GM21619 (cell line): ENCODE results near the gene HPS1.
"Not testable (repeated sequence)": the region's sequence is repeated elsewhere in the genome, so short reads cannot be mapped to it uniquely, and the experiment has no call there.

Source experiments
- ATAC-seq: cut with Tn5 transposase; IDR thresholded peaks from one replicate; pipeline ENCODE4 v1.9.1; 2021; ENCODE audit not compliant: unreplicated experiment

Gene HPS1

DNA sequence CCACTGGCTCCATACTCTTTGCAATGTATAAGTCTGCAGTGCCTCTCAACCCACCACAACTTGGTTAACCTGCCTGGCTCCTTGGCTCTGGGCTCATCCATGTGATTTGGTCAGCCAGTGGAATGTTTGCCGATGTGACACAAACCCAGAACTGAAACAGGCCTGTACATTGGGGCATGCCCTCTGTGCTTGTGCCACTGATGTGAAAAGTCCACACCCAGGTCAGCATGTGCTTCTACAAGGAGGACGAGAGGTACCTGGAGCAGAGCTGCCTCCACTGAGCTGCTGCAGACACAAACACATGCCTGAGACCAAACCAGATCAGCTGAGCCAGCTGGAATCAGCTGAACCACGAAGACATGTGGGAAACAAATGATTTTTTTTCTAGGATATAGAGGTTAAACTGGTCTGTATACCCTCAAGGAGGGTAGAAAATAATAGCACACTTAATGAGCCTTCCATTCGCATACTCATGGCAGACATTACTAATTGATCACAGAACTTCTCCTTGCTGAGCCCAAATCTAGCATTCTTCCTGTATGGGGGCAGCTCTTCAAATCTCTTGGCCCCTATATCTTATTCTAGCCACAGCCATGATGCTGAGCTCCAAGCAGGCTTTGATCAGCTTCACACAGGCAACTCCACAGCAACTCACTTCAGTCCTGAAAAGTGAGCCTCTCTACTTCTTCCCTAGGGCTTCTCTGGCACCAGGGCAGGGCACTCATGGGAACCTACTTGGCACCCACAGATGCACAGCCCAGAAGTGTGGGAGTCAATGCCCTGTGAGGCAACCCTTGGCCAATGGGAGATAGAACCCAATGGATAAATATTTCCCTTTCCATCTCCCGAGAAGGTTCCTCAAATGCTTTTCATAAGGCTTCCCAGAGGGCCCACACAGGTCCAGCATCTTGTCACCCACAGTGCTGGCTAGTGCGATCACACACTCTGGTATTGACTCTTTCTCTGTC lies 50.4 kb downstream of the HPS1 start:
- ATAC-seq = no peak

GRCh38 chr10:98394851-98395440 lies 51.8 kb downstream of the HPS1 start:
- ATAC-seq = no peak

GRCh38 chr10:98391578-98391991 lies 55.1 kb downstream of the HPS1 start:
- ATAC-seq = no peak

- peak; percentile 44 for ATAC-seq
Measured at GRCh38 chr10:98391065-98391464, 55.7 kb downstream of the HPS1 start.

DNA sequence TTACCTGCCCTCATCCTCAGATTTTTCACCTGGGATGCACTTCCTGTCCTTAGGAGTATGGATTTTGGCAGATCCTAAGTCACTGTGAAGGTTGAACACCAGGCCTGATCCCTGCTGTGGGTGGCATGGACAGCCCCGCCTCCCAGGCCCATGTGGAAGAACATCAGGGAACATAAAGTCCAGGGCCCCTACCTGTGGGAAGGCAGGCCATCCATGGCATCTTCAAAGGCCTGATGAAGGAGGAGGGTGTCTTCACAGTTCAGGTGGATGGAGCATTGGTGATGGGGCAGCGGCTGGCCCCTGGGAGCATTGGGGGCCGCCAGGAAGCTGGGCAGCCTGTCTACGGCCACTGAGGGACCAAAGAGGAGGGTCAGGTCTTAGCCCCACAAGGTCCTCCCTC lies 56.3 kb downstream of the HPS1 start:
- no peak for ATAC-seq

- no peak for ATAC-seq
Measured at GRCh38 chr10:98389398-98389797, 57.3 kb downstream of the HPS1 start.

- no peak for ATAC-seq
Measured at GRCh38 chr10:98388101-98388655, 58.6 kb downstream of the HPS1 start.

GRCh38 chr10:98384531-98385133 lies 62.1 kb downstream of the HPS1 start:
- ATAC-seq = no peak

GRCh38 chr10:98383869-98384268 lies 62.9 kb downstream of the HPS1 start:
- no peak for ATAC-seq

- not testable (repeated sequence) for ATAC-seq
Measured at GRCh38 chr10:98383134-98383667, 63.5 kb downstream of the HPS1 start.

GRCh38 chr10:98382691-98383101 lies 64.0 kb downstream of the HPS1 start:
- no peak for ATAC-seq

- no peak for ATAC-seq
Measured at GRCh38 chr10:98380493-98381339, 66.0 kb downstream of the HPS1 start.

DNA sequence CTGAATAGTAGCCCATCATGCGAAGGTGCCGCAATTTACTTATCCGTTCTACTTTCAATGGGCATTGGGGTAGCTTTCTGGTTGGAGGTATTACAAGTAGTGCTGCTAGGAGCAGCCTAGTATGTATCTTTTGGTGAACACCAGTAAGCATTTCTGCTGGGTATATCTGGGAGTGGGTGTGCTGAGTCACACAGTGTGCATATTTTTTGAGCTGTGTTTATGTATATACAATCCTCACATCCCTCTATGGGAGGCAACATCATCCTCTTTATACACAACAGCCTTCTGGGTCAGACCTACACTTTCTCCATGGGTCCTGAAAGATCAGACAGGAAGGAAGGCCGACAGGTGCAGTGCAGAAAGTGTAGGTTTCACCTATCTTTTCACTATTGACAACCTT lies 68.0 kb downstream of the HPS1 start:
- ATAC-seq = no peak

DNA sequence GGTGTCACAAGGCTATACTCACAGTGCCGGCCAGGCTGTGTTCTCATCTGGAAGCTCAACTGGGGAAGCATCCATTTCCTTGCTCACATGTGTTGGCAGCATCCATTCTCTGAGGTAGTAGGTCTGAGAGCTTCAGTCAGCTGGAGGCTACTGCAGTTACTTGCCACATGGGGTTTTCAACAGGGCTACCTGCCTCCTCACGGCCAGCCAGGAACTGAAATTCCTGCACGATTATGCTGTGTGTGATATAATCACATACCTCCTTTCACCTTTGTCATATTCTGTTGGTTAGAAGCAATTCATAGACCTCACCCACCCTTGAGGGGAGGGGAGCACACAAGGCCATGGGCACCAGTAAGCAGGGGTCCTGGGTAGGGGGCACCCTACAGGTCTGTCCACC lies 69.2 kb downstream of the HPS1 start:
- no peak for ATAC-seq

DNA sequence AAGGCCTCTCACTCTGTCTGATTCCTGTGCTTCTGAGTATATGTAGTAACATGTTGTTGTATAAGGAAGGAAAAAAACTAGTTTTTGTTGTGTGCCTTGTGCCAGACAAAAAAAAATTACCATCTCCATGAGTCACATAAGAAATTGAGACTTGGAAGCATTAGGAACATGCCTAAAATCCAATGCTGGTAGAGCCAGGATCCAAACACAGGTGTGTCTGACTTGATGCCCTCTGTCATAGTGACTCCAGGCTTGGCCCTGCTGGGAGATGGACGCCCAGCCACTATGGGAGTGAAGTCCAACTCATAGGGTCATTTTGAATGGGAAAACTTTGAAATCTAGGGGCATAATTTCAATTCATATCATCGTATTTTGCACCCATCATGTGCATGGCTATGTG lies 69.7 kb downstream of the HPS1 start:
- no peak for ATAC-seq

DNA sequence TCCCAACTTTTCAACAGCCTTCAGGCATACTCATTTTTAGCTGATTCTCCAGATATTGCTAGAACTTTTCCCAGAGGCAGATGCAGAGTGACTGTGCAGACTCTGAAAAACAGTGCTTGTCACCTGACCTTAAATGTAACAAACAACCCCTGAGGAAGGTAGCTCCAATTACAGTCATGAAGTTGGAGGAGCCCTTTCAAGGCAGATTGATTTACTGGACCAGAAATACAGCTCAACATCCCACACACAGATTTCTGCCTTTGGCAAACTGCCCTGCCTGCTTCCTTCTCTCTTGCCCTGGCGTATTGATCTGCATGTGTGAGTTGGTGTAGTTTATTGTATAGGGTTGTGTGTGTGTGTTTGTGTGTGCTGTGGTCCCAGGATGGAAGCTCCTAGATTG lies 70.2 kb downstream of the HPS1 start:
- ATAC-seq = no peak

DNA sequence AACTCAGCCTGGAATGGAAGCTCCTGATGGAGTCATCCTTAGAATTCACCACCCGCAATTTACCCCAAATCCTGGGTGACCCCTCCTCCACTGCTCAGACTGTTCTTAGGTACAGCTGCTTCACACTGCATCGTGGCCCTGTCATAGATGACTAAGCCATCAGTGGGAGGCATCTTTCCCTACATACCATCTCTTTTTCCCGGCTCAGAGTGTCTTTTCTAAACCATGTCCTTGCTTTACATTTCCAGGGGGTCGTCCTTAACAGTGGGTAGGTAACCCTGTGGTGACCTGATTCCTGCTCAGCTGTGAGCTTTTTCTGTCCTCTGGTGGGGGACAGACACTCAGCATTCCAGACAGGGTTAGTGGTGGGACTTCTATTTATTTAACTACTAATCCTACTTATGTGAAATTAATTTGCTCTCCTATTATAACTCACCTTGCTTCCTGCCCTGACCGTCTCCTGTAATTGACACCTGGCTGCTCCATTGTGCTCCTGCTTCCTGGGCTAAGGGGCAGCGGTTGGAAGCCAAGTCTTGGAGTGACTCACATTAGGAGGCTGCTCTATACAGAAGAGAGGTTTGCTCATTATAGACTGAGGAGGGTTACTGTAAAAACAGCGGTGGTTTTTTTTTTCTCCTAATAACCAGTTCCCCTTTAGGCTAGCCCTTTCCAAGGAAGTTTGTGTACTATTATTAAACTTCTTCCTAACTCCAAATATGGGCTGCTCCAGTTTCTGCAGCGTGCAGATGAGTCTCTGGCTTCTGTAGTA lies 72.3 kb downstream of the HPS1 start:
- ATAC-seq = no peak

GRCh38 chr10:98373260-98374040 lies 73.3 kb downstream of the HPS1 start:
- no peak for ATAC-seq
